HG02623 (cell line): ENCODE measurements around the gene POM121.
"Not testable (repeated sequence)": the region's sequence is repeated elsewhere in the genome, so short reads cannot be mapped to it uniquely, and the experiment has no call there.

Source experiments
- ATAC-seq: cut with Tn5 transposase; IDR thresholded peaks from one replicate; pipeline ENCODE4 v1.9.1; 2021; ENCODE audit warnings: moderate library complexity; ENCODE audit not compliant: unreplicated experiment

POM121 gene

GRCh38 chr7:72995484-72995883 lies 70.6 kb downstream of the POM121 start:
- not testable (repeated sequence) for ATAC-seq

GRCh38 chr7:72997447-72997846 lies 72.6 kb downstream of the POM121 start:
- not testable (repeated sequence) for ATAC-seq

GRCh38 chr7:72997887-72998468 lies 73.1 kb downstream of the POM121 start:
- ATAC-seq, result not testable (repeated sequence)
